ENCODE results near the gene PHACTR2. TPM values are rescaled to one million over a fixed set of nuclear protein-coding genes. Genes with fewer than 3 reads are reported as not detected.

The PHACTR2 gene
- total and polyA plus RNA-seq, 4 experiments from 2014 or later, result 13.1 to 61.3 (median 45.4) TPM

- CTCF ChIA-PET (ENCODE audit: partially characterized antibody), result no interaction called here
- Histone ChIP-seq H3K27ac (ENCODE audit: low read depth, low read length) (no peak overlapping the region), H3K27me3 (ENCODE audit: insufficient read depth, low read length) (no peaks in the 10 kb centered on the region), H3K4me1 (ENCODE audit: insufficient read depth, low read length) (peaks cover 6% of the 10 kb centered on the region), H3K4me3 (ENCODE audit: low read length in 2 of 2) (no peak overlapping the region), H3K36me3 (ENCODE audit: insufficient read depth, low read length) (no peaks in the 10 kb centered on the region), H3K9me3 (ENCODE audit: control insufficient read depth in 1 of 2, low read length in 2 of 2) (no peaks in the 10 kb centered on the region)
- H3K36me3 Mint-ChIP-seq, result peaks cover 53 to 58% of the 10 kb centered on the region in 2 donors
- intact Hi-C loops (cut with micrococcal nuclease), result no loop called here
- H3K27me3 Mint-ChIP-seq, result no peaks in the 10 kb centered on the region
- H3K9me3 Mint-ChIP-seq, result peaks cover 0 to 1% (median 0%) of the 10 kb centered on the region in 8 donors
- no peak overlapping the region for H3K4me3 Mint-ChIP-seq
- POLR2A ChIA-PET (ENCODE audit: partially characterized antibody), result no interaction called here
- H3K27ac Mint-ChIP-seq, result peak overlapping the region in 2 of 7 donors; percentile 35 to 69
- H3K4me1 Mint-ChIP-seq, result peaks cover 20 to 33% (median 26%) of the 10 kb centered on the region in 4 donors
- no peak for DNase-seq
Observed at GRCh38 chr6:143761074-143761473, 83.3 kb downstream of the PHACTR2 start.

- Histone ChIP-seq H3K27me3 (ENCODE audit: insufficient read depth, low read length) (no peaks in the 10 kb centered on the region), H3K4me1 (ENCODE audit: insufficient read depth, low read length) (peaks cover 6% of the 10 kb centered on the region), H3K36me3 (ENCODE audit: insufficient read depth, low read length) (no peaks in the 10 kb centered on the region), H3K27ac (ENCODE audit: low read depth, low read length) (no peak overlapping the region), H3K9me3 (ENCODE audit: control insufficient read depth in 1 of 2, low read length in 2 of 2) (no peaks in the 10 kb centered on the region), H3K4me3 (ENCODE audit: low read length in 2 of 2) (no peak overlapping the region)
- DNase-seq, result no peak
- Mint-ChIP-seq H3K27ac (peak overlapping the region in 1 of 7 donors; percentile 30), H3K4me1 (peaks cover 18 to 31% (median 25%) of the 10 kb centered on the region in 4 donors), H3K36me3 (peaks cover 61 to 66% of the 10 kb centered on the region in 2 donors), H3K9me3 (peaks cover 0 to 4% (median 0%) of the 10 kb centered on the region in 8 donors), H3K4me3 (no peak overlapping the region), H3K27me3 (no peaks in the 10 kb centered on the region)
- ChIA-PET POLR2A (ENCODE audit: partially characterized antibody) (no interaction called here), CTCF (ENCODE audit: partially characterized antibody) (no interaction called here)
- intact Hi-C loops (cut with micrococcal nuclease), result no loop called here
Observed at GRCh38 chr6:143762126-143762525, 84.4 kb downstream of the PHACTR2 start.

- Histone ChIP-seq H3K27me3 (ENCODE audit: insufficient read depth, low read length) (no peaks in the 10 kb centered on the region), H3K4me1 (ENCODE audit: insufficient read depth, low read length) (no peaks in the 10 kb centered on the region), H3K4me3 (ENCODE audit: low read length in 2 of 2) (no peak overlapping the region), H3K9me3 (ENCODE audit: control insufficient read depth in 1 of 2, low read length in 2 of 2) (no peaks in the 10 kb centered on the region), H3K27ac (ENCODE audit: low read depth, low read length) (no peak overlapping the region), H3K36me3 (ENCODE audit: insufficient read depth, low read length) (no peaks in the 10 kb centered on the region)
- intact Hi-C loops (cut with micrococcal nuclease), result no loop called here
- Mint-ChIP-seq H3K4me3 (no peak overlapping the region), H3K9me3 (peaks cover 0 to 4% (median 0%) of the 10 kb centered on the region in 8 donors), H3K27ac (peak overlapping the region in 1 of 7 donors; percentile 57), H3K4me1 (peaks cover 0 to 7% (median 2%) of the 10 kb centered on the region in 4 donors), H3K27me3 (no peaks in the 10 kb centered on the region), H3K36me3 (peaks cover 64 to 71% of the 10 kb centered on the region in 2 donors)
- DNase-seq, result no peak
- ChIA-PET CTCF (ENCODE audit: partially characterized antibody) (no interaction called here), POLR2A (ENCODE audit: partially characterized antibody) (no interaction called here)
Observed at GRCh38 chr6:143765422-143766184, 87.8 kb downstream of the PHACTR2 start.

GRCh38 chr6:143766185-143766553 is 88.4 kb downstream of the PHACTR2 start:
- ChIA-PET POLR2A (ENCODE audit: partially characterized antibody) (no interaction called here), CTCF (ENCODE audit: partially characterized antibody) (no interaction called here)
- no peak overlapping the region for H3K27ac ChIP-seq (ENCODE audit: low read depth, low read length)
- H3K9me3 ChIP-seq (ENCODE audit: control insufficient read depth in 1 of 2, low read length in 2 of 2), result no peaks in the 10 kb centered on the region
- intact Hi-C loops (cut with micrococcal nuclease), result no loop called here
- Mint-ChIP-seq H3K4me1 (peaks cover 0 to 7% (median 1%) of the 10 kb centered on the region in 4 donors), H3K4me3 (no peak overlapping the region), H3K9me3 (peaks cover 0 to 4% (median 0%) of the 10 kb centered on the region in 8 donors), H3K36me3 (peaks cover 60 to 67% of the 10 kb centered on the region in 2 donors), H3K27ac (no peak overlapping the region), H3K27me3 (no peaks in the 10 kb centered on the region)
- no peaks in the 10 kb centered on the region for H3K27me3 ChIP-seq (ENCODE audit: insufficient read depth, low read length)
- H3K4me3 ChIP-seq (ENCODE audit: low read length in 2 of 2), result no peak overlapping the region
- no peak for DNase-seq
- no peaks in the 10 kb centered on the region for H3K36me3 ChIP-seq (ENCODE audit: insufficient read depth, low read length)
- no peaks in the 10 kb centered on the region for H3K4me1 ChIP-seq (ENCODE audit: insufficient read depth, low read length)

- Mint-ChIP-seq H3K36me3 (peaks cover 61% of the 10 kb centered on the region in 2 donors), H3K4me1 (peaks cover 0 to 7% (median 0%) of the 10 kb centered on the region in 4 donors), H3K4me3 (no peak overlapping the region), H3K27ac (no peak overlapping the region), H3K27me3 (no peaks in the 10 kb centered on the region), H3K9me3 (peaks cover 0 to 4% (median 0%) of the 10 kb centered on the region in 8 donors)
- Histone ChIP-seq H3K4me1 (ENCODE audit: insufficient read depth, low read length) (no peaks in the 10 kb centered on the region), H3K9me3 (ENCODE audit: control insufficient read depth in 1 of 2, low read length in 2 of 2) (no peaks in the 10 kb centered on the region), H3K36me3 (ENCODE audit: insufficient read depth, low read length) (no peaks in the 10 kb centered on the region), H3K27ac (ENCODE audit: low read depth, low read length) (no peak overlapping the region), H3K27me3 (ENCODE audit: insufficient read depth, low read length) (no peaks in the 10 kb centered on the region), H3K4me3 (ENCODE audit: low read length in 2 of 2) (no peak overlapping the region)
- ChIA-PET CTCF (ENCODE audit: partially characterized antibody) (interaction anchor here (1.2 kb wide), 1 partner anchor 9 kb away, joined by 3 read pairs; no protein-coding TSS in a partner anchor), POLR2A (ENCODE audit: partially characterized antibody) (no interaction called here)
- no peak for DNase-seq
- intact Hi-C loops (cut with micrococcal nuclease), result no loop called here
Observed at GRCh38 chr6:143767433-143767832, 89.7 kb downstream of the PHACTR2 start.

- Histone ChIP-seq H3K9me3 (ENCODE audit: control insufficient read depth in 1 of 2, low read length in 2 of 2) (no peaks in the 10 kb centered on the region), H3K4me1 (ENCODE audit: insufficient read depth, low read length) (no peaks in the 10 kb centered on the region), H3K27ac (ENCODE audit: low read depth, low read length) (no peak overlapping the region), H3K36me3 (ENCODE audit: insufficient read depth, low read length) (peaks cover 23% of the 10 kb centered on the region), H3K4me3 (ENCODE audit: low read length in 2 of 2) (no peak overlapping the region), H3K27me3 (ENCODE audit: insufficient read depth, low read length) (no peaks in the 10 kb centered on the region)
- H3K4me1 Mint-ChIP-seq, result peaks cover 0 to 7% (median 0%) of the 10 kb centered on the region in 4 donors
- intact Hi-C loops (cut with micrococcal nuclease), result no loop called here
- peaks cover 0 to 2% (median 0%) of the 10 kb centered on the region in 8 donors for H3K9me3 Mint-ChIP-seq
- ChIA-PET CTCF (ENCODE audit: partially characterized antibody) (no interaction called here), POLR2A (ENCODE audit: partially characterized antibody) (no interaction called here)
- no peaks in the 10 kb centered on the region for H3K27me3 Mint-ChIP-seq
- peak overlapping the region in 2 of 7 donors; percentile 36 to 42 for H3K27ac Mint-ChIP-seq
- H3K36me3 Mint-ChIP-seq, result peaks cover 61 to 68% of the 10 kb centered on the region in 2 donors
- no peak for DNase-seq
- H3K4me3 Mint-ChIP-seq, result no peak overlapping the region
Observed at GRCh38 chr6:143772116-143773086, 94.6 kb downstream of the PHACTR2 start.

GRCh38 chr6:143773506-143774150 is 95.9 kb downstream of the PHACTR2 start:
- intact Hi-C loops (cut with micrococcal nuclease), result no loop called here
- Mint-ChIP-seq H3K4me1 (no peaks in the 10 kb centered on the region), H3K9me3 (peaks cover 0 to 2% (median 0%) of the 10 kb centered on the region in 8 donors), H3K27me3 (no peaks in the 10 kb centered on the region), H3K36me3 (peaks cover 56 to 69% of the 10 kb centered on the region in 2 donors), H3K27ac (no peak overlapping the region), H3K4me3 (no peak overlapping the region)
- no peak overlapping the region for H3K4me3 ChIP-seq (ENCODE audit: low read length in 2 of 2)
- no peak for DNase-seq
- no peaks in the 10 kb centered on the region for H3K9me3 ChIP-seq (ENCODE audit: control insufficient read depth in 1 of 2, low read length in 2 of 2)
- no peaks in the 10 kb centered on the region for H3K27me3 ChIP-seq (ENCODE audit: insufficient read depth, low read length)
- ChIA-PET POLR2A (ENCODE audit: partially characterized antibody) (no interaction called here), CTCF (ENCODE audit: partially characterized antibody) (no interaction called here)
- no peaks in the 10 kb centered on the region for H3K4me1 ChIP-seq (ENCODE audit: insufficient read depth, low read length)
- no peak overlapping the region for H3K27ac ChIP-seq (ENCODE audit: low read depth, low read length)
- peaks cover 25% of the 10 kb centered on the region for H3K36me3 ChIP-seq (ENCODE audit: insufficient read depth, low read length)

Data from CD4-positive, alpha-beta memory T cell (primary cell).